AG08396 (cell line): ENCODE measurements around the gene SF3B3.
"Not testable (repeated sequence)": the region's sequence is repeated elsewhere in the genome, so short reads cannot be mapped to it uniquely, and the experiment has no call there.

Experiments used
- DNase-seq: peaks from one replicate; pipeline ENCODE4 v3.0.0; 2012; ENCODE audit warnings: low spot score, mixed read lengths

SF3B3 gene

GRCh38 chr16:70615945-70616344, 92.3 kb downstream of the SF3B3 start:
- no peak for DNase-seq

GRCh38 chr16:70621864-70622263, 98.2 kb downstream of the SF3B3 start:
- DNase-seq, result not testable (repeated sequence)
